GM19397 (cell line): ENCODE results near the gene COX7A1.
"Not testable (repeated sequence)": the region's sequence is repeated elsewhere in the genome, so short reads cannot be mapped to it uniquely, and the experiment has no call there.

Experiments
- ATAC-seq: cut with Tn5 transposase; IDR thresholded peaks from one replicate; pipeline ENCODE4 v1.9.1; 2021; ENCODE audit warnings: mild to moderate bottlenecking, moderate library complexity; ENCODE audit not compliant: unreplicated experiment

Gene COX7A1

DNA sequence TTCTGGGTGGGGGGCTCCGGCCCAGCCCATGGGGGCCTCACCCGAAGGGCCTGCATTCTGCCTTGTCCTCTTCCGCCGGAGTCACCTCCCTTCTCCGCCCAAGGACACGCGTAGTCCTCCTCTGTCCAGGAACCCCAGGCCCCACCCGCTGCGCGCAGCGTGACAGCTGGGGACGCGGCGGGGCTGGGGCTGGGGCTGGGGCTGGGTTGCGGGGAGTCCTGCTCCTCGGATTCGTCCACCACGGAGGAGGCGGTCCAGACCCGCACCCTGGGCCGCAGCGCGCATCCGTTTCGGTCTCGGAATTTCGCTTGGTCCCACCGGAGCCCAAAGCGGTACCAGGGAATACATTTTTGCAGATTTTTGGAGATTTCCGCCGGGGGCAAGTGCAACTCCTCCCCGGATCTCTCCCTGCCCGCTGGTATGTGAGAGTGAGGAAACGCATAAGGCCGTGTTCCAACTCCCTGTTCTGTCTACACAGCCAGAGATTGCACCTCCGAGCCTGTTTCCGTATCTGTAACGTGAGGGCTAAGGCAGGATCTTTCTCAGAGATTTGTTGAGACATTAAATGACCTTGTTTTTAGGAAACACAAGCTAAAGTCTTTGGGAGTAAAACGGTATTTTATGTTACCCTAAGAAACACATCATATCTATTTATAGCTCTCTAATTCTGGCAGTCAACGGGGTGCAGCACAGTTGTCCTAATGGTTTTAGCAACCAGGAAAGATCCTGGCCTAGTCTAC lies at the start of gene COX7A1:
Gene COX7A1, minus strand, starts transcription at position 96 of the 740 bp plus-strand sequence. Its CDS starts 40 bp downstream, at position 56.
- no peak for ATAC-seq

DNA sequence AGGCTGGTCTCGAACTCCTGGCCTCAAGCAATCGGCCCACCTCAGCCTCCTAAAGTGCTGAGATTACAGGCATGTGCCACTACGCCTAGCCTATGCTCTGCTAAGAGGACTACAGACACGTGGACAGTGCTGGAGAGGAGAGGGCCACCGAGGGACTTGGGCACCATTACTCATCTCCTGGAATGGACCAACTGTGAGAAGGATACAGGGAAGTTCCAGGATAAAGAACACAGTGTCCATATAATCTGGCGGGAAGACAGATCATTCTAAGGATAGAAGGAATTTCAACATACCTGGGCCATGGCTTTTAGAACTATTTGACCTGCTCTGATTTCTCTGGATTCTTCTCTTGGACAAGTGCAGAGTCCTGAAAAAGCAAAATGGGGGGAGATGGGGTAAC lies 49.4 kb upstream of the COX7A1 start:
- ATAC-seq = no peak

DNA sequence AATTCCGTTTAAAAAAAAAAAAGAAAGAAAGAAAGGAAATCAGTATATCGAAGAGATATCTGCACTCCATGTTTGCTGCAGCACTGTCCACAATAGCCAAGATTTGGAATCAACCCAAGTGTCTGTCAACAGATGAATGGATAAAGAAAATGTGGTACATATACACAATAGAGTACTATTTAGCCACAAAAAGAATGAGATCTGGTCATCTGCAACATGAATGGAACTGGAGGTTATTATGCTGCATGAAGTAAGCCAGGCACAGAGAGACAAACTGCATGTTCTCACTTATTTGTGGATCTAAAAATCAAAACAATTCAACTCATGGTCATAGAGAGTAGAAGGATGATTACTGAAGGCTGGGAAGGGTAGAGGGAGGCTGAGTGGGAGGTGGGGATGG lies 45.9 kb upstream of the COX7A1 start:
- no peak for ATAC-seq

DNA sequence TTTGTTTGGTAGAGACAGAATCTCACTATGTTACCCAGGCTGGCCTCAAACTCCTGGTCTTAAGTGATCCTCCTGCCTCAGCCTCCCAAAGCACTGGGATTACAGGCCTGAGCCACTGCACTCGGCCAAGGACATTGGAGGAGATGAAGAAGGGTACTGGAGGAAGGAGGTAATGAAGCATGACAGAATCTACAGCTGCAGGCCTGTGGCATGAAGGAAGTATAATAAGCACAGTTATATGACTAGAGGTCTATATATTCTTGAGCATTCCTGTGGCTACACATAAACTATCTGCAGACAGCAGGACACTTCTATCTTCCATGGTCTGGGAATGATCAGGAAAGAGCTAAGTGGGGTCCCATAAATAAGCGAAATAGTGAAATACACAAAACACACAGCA lies 44.0 kb upstream of the COX7A1 start:
- no peak for ATAC-seq

DNA sequence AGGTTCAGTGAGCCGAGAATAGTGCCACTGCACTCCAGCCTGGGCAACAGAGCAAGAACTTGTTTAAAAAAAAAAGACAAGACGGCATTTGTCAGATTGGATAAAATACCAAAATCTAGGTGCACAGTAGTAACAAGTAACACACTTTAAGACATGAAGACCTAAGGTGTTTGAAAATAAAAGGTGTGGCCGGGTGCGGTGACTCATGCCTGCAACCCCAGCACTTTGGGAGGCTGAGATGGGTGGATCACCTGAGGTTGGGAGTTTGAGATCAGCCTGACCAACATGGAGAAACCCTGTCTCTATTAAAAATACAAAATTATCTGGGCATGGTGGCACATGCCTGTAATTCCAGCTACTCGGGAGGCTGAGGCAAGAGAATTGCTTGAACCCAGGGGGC lies 34.5 kb upstream of the COX7A1 start:
- ATAC-seq = not testable (repeated sequence)

DNA sequence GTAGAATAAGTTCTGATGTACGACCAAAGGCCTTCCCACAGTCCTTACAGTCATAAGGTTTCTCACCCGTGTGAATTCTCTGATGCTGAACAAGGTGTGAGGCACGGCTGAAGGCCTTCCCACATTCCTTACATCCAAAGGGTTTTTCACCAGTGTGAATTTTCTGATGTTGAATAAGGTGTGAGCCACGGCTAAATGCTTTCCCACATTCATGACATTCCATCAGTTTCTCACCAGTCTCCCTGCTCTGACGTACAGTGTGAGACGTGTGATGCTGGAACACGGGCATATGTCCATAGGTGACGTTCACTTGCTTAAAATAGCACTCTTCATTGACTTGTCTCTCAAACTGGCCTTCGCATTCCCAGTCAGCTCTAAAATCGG lies 31.0 kb upstream of the COX7A1 start:
- no peak for ATAC-seq

GRCh38 chr19:36182612-36183244 lies 30.5 kb upstream of the COX7A1 start:
- no peak for ATAC-seq

GRCh38 chr19:36179077-36179476 lies 26.8 kb upstream of the COX7A1 start:
- not testable (repeated sequence) for ATAC-seq

GRCh38 chr19:36173846-36174245 lies 21.6 kb upstream of the COX7A1 start:
- not testable (repeated sequence) for ATAC-seq

DNA sequence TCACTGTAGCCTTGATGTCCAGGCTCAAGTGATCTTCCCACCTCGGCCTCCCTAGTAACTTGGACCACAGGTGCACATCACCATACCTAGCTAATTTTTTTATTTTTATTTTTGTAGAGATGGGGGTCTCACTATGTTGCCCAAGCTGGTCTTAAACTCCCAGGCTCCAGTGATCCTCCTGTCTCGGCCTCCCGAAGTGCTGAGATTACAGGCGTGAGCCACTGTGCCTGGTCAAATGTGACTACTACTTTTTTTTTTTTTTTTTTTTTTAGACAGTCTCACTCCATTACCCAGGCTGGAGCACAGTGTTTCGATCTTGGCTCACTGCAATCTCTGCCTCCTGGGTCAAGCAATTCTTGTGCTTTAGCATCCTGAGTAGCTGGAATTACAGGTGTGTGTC lies 20.6 kb upstream of the COX7A1 start:
- no peak for ATAC-seq

DNA sequence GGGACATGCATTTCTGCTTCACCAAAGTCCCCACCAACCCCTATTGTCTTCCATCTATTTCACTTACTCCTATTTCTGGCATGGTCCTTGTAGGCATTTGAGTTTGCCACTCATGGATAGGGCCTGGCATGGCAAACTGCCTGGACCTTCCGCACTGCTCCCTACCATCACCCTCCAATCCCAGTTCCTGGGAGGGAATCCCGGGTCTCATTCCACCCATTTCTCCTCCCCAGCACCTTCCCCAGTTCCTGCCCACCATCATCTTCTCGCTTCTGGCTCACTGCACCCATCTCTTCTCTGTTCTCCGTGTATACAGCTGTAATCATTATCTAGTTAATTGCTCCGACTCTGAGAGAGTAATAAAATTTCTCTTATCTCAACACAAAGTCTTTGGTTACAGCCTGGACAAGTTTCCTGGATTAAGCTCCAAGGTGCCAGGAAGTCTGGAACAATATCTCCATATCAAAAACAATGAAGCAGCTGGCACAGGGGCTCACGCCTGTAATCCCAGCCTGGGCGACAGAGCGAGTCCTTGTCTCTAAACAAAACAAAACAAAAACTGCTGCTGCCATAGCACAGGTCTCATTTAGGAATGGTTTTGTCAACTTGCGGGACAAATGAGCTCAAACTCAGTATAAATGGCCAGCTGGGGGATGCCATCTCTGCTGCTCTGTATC lies 17.0 kb upstream of the COX7A1 start:
- ATAC-seq = no peak

GRCh38 chr19:36163813-36164212 lies 11.6 kb upstream of the COX7A1 start:
- ATAC-seq = no peak

DNA sequence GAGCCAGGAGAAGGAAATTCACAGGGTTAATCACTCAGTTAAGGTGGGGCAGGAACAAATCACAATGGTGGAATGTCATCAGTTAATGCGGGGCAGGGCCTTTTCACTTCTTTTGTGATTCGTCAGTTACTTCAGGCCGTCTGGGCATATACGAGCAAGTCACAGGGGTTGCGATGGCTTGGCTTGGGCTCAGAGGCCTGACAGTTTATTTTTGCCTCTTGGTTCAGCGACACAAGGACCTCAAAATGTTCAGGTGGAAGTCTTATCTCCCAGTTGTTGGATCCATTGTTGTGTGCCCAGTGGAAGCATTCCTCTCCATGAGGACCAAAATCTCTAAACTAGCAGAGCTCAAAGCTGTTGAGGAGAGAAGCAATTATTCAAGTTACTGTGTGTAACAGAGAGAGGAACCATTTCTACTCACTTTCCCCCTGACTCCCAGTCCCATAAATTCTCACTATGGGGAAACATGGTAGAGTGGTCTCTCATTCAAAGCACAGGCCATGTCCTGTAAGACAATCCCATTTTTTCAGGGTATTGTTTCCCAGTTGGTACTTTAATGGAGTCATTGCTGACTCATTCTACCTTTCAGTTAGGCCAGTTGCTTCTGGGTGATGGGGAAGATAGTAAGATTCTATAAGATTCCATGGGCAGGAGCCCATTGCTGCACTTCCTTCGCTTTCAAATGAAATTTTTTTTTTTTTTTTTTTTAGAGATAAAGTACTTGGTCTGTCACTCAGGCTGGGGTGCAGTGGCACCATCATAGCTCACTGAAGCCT lies 8.8 kb upstream of the COX7A1 start:
- ATAC-seq = no peak

DNA sequence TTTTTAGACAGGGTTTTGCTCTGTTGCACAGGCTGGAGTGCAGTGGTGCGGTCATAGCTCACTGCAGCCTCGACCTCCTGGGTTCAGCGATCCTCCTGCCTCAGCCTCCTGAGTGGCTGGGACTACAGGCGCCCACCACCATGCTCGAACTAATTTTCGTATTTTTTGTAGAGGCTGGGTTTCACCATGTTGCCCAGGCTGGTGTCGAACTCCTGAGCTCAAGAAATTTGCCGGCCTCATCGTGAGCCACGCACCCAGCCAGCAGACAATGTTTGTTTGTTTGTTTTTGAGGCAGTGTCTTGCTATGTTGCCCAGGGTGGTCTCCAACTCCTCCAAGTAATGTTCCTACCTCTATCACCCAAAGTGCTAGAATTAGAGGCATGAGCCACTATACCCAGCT lies 879 bp upstream of the COX7A1 start:
- ATAC-seq = no peak

DNA sequence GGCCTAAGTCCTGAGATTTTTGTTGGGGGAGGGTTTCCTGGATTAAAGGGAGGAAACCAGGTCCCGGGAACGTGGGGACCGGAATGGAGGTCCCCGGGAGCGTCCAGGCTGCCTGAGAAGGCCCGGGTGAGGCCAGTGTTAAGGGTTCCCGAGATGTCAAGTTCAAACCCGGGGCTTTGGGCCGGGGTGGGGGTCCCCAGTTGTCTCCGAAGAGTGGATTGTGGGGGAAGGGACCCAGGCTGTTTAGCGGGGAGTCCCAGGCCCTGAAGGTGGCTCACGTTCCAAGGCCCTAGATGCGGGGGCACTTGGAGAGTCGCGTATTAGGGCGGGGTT lies 262 bp downstream of the COX7A1 start:
- no peak for ATAC-seq

GRCh38 chr19:36151144-36152018 lies 866 bp downstream of the COX7A1 start:
- ATAC-seq = no peak

DNA sequence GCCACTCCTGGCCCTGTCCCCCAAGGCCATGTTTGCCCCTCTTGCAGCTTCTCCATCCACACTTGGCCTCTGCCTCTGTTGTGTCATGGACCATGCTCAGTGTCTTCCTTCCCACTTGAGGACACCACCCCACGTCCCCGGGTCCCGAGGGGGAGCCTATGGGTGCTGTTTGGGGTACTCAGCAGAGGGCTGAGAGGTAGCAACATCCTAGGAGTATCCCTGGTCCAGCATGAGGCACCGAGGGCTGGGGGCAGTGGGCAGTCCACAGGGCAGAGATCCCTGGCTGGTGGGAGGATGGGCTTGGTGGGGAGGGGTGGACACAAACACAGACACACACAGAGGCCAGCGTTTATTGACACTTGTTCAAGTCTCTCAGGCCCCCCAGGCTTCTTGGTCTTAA lies 1.7 kb downstream of the COX7A1 start:
- no peak for ATAC-seq

- ATAC-seq = no peak
Measured at GRCh38 chr19:36149673-36150406, 2.4 kb downstream of the COX7A1 start.

GRCh38 chr19:36144624-36145023 lies 7.6 kb downstream of the COX7A1 start:
- no peak for ATAC-seq

DNA sequence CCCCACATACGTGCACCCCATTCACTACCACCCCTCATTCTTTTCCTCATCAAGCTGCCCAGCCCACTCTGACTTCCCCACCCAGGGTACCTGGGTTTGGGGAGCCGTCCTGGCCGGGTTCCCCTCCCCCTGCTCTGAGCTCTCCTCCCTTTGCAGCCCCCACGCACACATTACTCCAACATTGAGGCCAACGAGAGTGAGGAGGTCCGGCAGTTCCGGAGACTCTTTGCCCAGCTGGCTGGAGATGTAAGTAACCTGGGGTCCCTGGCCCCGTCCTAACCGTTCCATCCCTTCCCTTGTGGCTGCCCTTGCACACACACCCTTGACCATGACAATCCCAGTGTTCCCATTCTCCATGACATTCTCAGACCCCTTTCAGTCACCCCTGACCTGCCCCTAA lies 9.8 kb downstream of the COX7A1 start:
- no peak for ATAC-seq
